WTC11 (cell line): Measurements from ENCODE around the gene ZNF808. TPM values are rescaled to one million over a fixed set of nuclear protein-coding genes. Genes with fewer than 3 reads are reported as not detected.

Experiments used
- ATAC-seq: fragments of 200-7000 bp; cut with Tn5 transposase; 2 replicates; pipeline ENCODE4 v1.10.0; 2021; ENCODE audit warnings: mild to moderate bottlenecking, moderate library complexity
- CTCF ChIA-PET: fragments of 300-600 bp; sonication (Branson Sonifier 250); formaldehyde crosslinking; loops from one replicate; lab custom pipeline; 2021; ENCODE audit warnings: antibody characterized with exemption; lab: Charles Lee
- POLR2A ChIA-PET: fragments of 350-600 bp; sonication (Branson Sonifier 250); formaldehyde crosslinking; loops from one replicate; lab custom pipeline; 2021; ENCODE audit warnings: antibody characterized with exemption; lab: Charles Lee
- DNase-seq: peaks from one replicate; pipeline ENCODE4 v3.0.0; 2021; ENCODE audit warnings: low spot score
- H3K27ac Mint-ChIP-seq: 2 replicates; pipeline ENCODE4 v1.8.0; 2021; ENCODE audit warnings: mixed read lengths
- H3K27me3 Mint-ChIP-seq: 2 replicates; pipeline ENCODE4 v1.8.0; 2021; ENCODE audit warnings: low read depth, mild to moderate bottlenecking, moderate library complexity, mixed read lengths
- H3K36me3 Mint-ChIP-seq: 2 replicates; pipeline ENCODE4 v1.8.0; 2021; ENCODE audit warnings: mixed read lengths
- H3K4me1 Mint-ChIP-seq: 2 replicates; pipeline ENCODE4 v1.8.0; 2022; ENCODE audit warnings: mixed read lengths
- H3K4me3 Mint-ChIP-seq: 2 replicates; pipeline ENCODE4 v1.8.0; 2021; ENCODE audit warnings: mild to moderate bottlenecking, moderate library complexity, mixed read lengths
- H3K9me3 Mint-ChIP-seq: 2 replicates; pipeline ENCODE4 v1.8.0; 2021; ENCODE audit warnings: mixed read lengths
- CDX4 ChIP-seq: fragments of 250-450 bp; sonication (Bioruptor Pico); IDR thresholded peaks from 2 replicates; pipeline ENCODE4 v1.9.0; 2021; ENCODE audit warnings: moderate library complexity, mild to moderate bottlenecking, inconsistent platforms, borderline replicate concordance
- E2F5 ChIP-seq: sonication (generic); formaldehyde crosslinking; IDR thresholded peaks from 2 replicates; pipeline ENCODE4 v1.8.1; 2022; ENCODE audit warnings: mild to moderate bottlenecking, moderate library complexity, missing genetic modification reagents
- ELF4 ChIP-seq: sonication (generic); formaldehyde crosslinking; IDR thresholded peaks from 2 replicates; pipeline ENCODE4 v1.8.1; 2022; ENCODE audit warnings: low read depth, mild to moderate bottlenecking, moderate library complexity, missing genetic modification reagents
- EMX1 ChIP-seq: fragments of 250-450 bp; sonication (Bioruptor Pico); IDR thresholded peaks from 2 replicates; pipeline ENCODE4 v1.8.0; 2021; ENCODE audit warnings: mild to moderate bottlenecking
- IRF1 ChIP-seq: sonication (generic); formaldehyde crosslinking; IDR thresholded peaks from 2 replicates; pipeline ENCODE4 v1.8.0; 2023; ENCODE audit warnings: missing genetic modification reagents
- JAZF1 ChIP-seq: fragments of 250-450 bp; sonication (Bioruptor Pico); IDR thresholded peaks from 2 replicates; pipeline ENCODE4 v1.9.0; 2021; ENCODE audit warnings: moderate library complexity, mild to moderate bottlenecking, inconsistent platforms
- JUN ChIP-seq: sonication (generic); formaldehyde crosslinking; IDR thresholded peaks from 2 replicates; pipeline ENCODE4 v1.8.0; 2023; ENCODE audit warnings: mild to moderate bottlenecking, missing genetic modification reagents
- NR2C2 ChIP-seq: sonication (generic); formaldehyde crosslinking; IDR thresholded peaks from 2 replicates; pipeline ENCODE4 v1.8.0; 2022; ENCODE audit warnings: mild to moderate bottlenecking, missing genetic modification reagents
- RELA ChIP-seq: sonication (generic); formaldehyde crosslinking; IDR thresholded peaks from 2 replicates; pipeline ENCODE4 v1.8.1; 2022; ENCODE audit warnings: missing genetic modification reagents, mild to moderate bottlenecking, borderline replicate concordance
- SMAD3 ChIP-seq: sonication (generic); formaldehyde crosslinking; IDR thresholded peaks from 2 replicates; pipeline ENCODE4 v1.8.0; 2022; ENCODE audit warnings: missing genetic modification reagents, mild to moderate bottlenecking, borderline replicate concordance
- TCF7 ChIP-seq: sonication (generic); formaldehyde crosslinking; IDR thresholded peaks from 2 replicates; pipeline ENCODE4 v1.8.0; 2022; ENCODE audit warnings: mild to moderate bottlenecking, low read depth, missing genetic modification reagents, moderate library complexity
- ZNF263 ChIP-seq: sonication (generic); formaldehyde crosslinking; IDR thresholded peaks from 2 replicates; pipeline ENCODE4 v1.8.1; 2022; ENCODE audit warnings: low read depth, mild to moderate bottlenecking, moderate library complexity, missing genetic modification reagents
- ZNF317 ChIP-seq: sonication (generic); formaldehyde crosslinking; IDR thresholded peaks from 2 replicates; pipeline ENCODE4 v1.8.1; 2023; ENCODE audit warnings: low read depth, mild to moderate bottlenecking, moderate library complexity, missing genetic modification reagents, borderline replicate concordance
- total RNA-seq: library from RNA; stranded (reverse); gene quantifications from 3 replicates; pipeline ENCODE4 v1.2.3, GENCODE V29; 2021
- TF ChIP-seq, protein P1 (sequence below): fragments of 250-450 bp; sonication (Bioruptor Pico); IDR thresholded peaks from 2 replicates; pipeline ENCODE4 v1.9.0; 2021; ENCODE audit warnings: mild to moderate bottlenecking
- TF ChIP-seq, protein P2 (sequence below): fragments of 250-450 bp; sonication (Bioruptor Pico); IDR thresholded peaks from 2 replicates; pipeline ENCODE4 v2.1.2; 2022; ENCODE audit warnings: mild to moderate bottlenecking, moderate library complexity
- TF ChIP-seq, protein P3 (sequence below): sonication (generic); formaldehyde crosslinking; IDR thresholded peaks from 2 replicates; pipeline ENCODE4 v1.8.0; 2022; ENCODE audit warnings: mild to moderate bottlenecking, missing genetic modification reagents
- TF ChIP-seq, protein P4 (sequence below): sonication (generic); formaldehyde crosslinking; IDR thresholded peaks from 2 replicates; pipeline ENCODE4 v1.8.1; 2022; ENCODE audit warnings: low read depth, mild to moderate bottlenecking, moderate library complexity, missing genetic modification reagents, borderline replicate concordance
- TF ChIP-seq, protein P5 (sequence below): fragments of 250-450 bp; sonication (Bioruptor Pico); conservative IDR thresholded peaks from 2 replicates; pipeline ENCODE4 v1.9.0; 2021; ENCODE audit warnings: mild to moderate bottlenecking
- TF ChIP-seq, protein P6 (sequence below): fragments of 200-600 bp; IDR thresholded peaks from 2 replicates; pipeline ENCODE4 v1.8.0; 2022; ENCODE audit warnings: antibody characterized with exemption
- TF ChIP-seq, protein P7 (sequence below): sonication (generic); formaldehyde crosslinking; IDR thresholded peaks from 2 replicates; pipeline ENCODE4 v1.8.0; 2022; ENCODE audit warnings: missing genetic modification reagents

ZNF808 gene
- total RNA-seq, 1 experiment from 2014 or later: 59.2 TPM

DNA sequence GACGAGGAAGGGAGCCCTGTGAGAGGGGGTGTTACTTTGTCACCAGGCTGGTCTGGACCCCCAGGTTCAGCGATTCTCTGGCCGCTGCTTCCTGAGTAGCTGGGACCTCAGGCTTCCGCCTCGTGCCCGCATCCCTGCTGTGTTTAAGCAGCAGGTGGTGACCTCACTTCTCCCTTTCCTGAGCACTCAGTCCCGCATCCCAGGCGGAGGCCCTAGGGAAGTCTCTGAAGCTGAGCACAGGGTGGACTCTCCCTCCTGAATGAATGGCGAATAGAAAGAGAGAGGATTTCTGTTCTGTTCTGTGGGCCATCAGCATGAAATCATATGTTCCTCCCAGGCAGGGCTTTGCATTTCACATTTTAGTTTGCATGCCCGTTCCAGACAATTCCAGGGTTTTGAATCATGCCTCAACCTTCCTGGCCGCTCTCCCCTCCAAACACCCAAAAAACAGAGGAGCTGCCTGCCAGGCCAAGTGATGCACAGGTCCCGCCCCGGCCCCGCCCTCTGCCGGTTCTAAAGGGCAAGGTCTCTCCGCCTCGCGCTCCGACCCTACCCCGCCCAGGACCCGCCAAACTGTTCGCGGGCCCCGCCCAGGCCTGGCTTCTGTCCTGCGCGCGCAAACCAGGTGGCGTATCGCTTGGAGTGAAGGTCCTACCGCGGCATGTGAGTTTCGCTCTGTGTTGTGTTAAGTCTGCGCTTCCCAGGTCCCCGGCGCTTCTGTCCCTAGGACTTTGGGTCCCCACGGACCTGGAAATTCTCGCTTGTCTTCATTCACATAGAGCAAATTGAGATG is 35.1 kb upstream of the ZNF808 start:
- peak; percentile 97 for DNase-seq
- peaks cover 10% of the 10 kb centered on the region for H3K36me3 Mint-ChIP-seq
- peaks cover 33% of the 10 kb centered on the region for H3K27me3 Mint-ChIP-seq
- ChIA-PET POLR2A (no interaction called here), CTCF (interaction anchor here (0.6 to 1.5 kb wide), 11 partner anchors 26 to 1039 kb away, joined by 3 to 10 read pairs (median 4); partner anchors contain the start of gene ZNF578)
- H3K4me1 Mint-ChIP-seq: peaks cover 30% of the 10 kb centered on the region
- ATAC-seq: peak; percentile 96
- H3K4me3 Mint-ChIP-seq: peak overlapping the region; percentile 87
- H3K9me3 Mint-ChIP-seq: peaks cover 4% of the 10 kb centered on the region; the same call in 1 of the 2 replicates
- H3K27ac Mint-ChIP-seq: peak overlapping the region; percentile 90
- TF ChIP-seq, protein P1, sequence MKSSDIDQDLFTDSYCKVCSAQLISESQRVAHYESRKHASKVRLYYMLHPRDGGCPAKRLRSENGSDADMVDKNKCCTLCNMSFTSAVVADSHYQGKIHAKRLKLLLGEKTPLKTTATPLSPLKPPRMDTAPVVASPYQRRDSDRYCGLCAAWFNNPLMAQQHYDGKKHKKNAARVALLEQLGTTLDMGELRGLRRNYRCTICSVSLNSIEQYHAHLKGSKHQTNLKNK (CRISPR knock-in tag): no peak
- no peak for TF ChIP-seq ZNF317 (CRISPR knock-in tag)
- TF ChIP-seq RELA (CRISPR knock-in tag): no peak
- TF ChIP-seq ZNF263 (CRISPR knock-in tag): no peak
- no peak for TF ChIP-seq IRF1
- no peak for TF ChIP-seq JAZF1
- TF ChIP-seq, protein P2, sequence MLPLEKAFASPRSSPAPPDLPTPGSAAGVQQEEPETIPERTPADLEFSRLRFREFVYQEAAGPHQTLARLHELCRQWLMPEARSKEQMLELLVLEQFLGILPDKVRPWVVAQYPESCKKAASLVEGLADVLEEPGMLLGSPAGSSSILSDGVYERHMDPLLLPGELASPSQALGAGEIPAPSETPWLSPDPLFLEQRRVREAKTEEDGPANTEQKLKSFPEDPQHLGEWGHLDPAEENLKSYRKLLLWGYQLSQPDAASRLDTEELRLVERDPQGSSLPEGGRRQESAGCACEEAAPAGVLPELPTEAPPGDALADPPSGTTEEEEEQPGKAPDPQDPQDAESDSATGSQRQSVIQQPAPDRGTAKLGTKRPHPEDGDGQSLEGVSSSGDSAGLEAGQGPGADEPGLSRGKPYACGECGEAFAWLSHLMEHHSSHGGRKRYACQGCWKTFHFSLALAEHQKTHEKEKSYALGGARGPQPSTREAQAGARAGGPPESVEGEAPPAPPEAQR (CRISPR knock-in tag): no peak
- TF ChIP-seq SMAD3 (CRISPR knock-in tag): peak; percentile 50; the same call in 1 of the 2 replicates
- TF ChIP-seq, protein P3, sequence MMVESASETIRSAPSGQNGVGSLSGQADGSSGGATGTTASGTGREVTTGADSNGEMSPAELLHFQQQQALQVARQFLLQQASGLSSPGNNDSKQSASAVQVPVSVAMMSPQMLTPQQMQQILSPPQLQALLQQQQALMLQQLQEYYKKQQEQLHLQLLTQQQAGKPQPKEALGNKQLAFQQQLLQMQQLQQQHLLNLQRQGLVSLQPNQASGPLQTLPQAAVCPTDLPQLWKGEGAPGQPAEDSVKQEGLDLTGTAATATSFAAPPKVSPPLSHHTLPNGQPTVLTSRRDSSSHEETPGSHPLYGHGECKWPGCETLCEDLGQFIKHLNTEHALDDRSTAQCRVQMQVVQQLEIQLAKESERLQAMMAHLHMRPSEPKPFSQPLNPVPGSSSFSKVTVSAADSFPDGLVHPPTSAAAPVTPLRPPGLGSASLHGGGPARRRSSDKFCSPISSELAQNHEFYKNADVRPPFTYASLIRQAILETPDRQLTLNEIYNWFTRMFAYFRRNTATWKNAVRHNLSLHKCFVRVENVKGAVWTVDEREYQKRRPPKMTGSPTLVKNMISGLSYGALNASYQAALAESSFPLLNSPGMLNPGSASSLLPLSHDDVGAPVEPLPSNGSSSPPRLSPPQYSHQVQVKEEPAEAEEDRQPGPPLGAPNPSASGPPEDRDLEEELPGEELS (CRISPR knock-in tag): peak; percentile 40; the same call in 1 of the 2 replicates
- TF ChIP-seq, protein P4, sequence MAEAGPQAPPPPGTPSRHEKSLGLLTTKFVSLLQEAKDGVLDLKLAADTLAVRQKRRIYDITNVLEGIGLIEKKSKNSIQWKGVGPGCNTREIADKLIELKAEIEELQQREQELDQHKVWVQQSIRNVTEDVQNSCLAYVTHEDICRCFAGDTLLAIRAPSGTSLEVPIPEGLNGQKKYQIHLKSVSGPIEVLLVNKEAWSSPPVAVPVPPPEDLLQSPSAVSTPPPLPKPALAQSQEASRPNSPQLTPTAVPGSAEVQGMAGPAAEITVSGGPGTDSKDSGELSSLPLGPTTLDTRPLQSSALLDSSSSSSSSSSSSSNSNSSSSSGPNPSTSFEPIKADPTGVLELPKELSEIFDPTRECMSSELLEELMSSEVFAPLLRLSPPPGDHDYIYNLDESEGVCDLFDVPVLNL: no peak
- no peak for TF ChIP-seq NR2C2 (CRISPR knock-in tag)
- TF ChIP-seq EMX1 (CRISPR knock-in tag): no peak
- TF ChIP-seq, protein P5, sequence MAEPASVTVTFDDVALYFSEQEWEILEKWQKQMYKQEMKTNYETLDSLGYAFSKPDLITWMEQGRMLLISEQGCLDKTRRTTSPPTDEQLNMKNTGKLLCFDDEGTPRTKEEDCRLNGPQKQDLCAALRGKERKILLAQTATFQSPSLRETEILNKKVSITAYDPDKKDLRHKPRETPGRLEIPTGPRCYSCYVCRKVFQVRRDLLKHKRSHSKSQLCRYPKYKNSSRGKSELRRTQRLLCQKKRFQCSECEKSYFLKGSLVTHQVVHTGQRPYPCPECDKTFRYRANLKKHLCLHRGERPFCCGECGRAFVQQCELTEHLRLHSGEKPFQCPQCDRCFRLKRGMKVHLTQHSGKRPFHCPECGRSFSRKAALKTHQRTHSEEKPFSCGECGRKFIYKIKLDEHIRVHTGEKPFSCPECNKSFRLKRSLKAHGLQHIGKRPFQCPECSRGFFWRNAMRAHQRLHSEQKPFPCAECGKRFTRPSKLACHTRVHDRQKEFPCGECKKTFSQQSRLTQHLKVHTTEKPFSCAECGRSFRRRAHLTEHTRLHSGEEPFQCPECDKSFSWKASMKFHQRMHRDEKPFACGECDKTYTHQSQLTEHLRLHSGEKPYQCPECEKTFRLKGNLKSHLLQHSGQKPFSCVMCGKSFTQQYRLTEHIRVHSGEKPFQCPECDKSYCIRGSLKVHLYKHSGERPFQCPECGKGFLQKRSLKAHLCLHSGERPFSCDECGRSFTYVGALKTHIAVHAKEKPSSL (CRISPR knock-in tag): no peak
- TF ChIP-seq, protein P6, sequence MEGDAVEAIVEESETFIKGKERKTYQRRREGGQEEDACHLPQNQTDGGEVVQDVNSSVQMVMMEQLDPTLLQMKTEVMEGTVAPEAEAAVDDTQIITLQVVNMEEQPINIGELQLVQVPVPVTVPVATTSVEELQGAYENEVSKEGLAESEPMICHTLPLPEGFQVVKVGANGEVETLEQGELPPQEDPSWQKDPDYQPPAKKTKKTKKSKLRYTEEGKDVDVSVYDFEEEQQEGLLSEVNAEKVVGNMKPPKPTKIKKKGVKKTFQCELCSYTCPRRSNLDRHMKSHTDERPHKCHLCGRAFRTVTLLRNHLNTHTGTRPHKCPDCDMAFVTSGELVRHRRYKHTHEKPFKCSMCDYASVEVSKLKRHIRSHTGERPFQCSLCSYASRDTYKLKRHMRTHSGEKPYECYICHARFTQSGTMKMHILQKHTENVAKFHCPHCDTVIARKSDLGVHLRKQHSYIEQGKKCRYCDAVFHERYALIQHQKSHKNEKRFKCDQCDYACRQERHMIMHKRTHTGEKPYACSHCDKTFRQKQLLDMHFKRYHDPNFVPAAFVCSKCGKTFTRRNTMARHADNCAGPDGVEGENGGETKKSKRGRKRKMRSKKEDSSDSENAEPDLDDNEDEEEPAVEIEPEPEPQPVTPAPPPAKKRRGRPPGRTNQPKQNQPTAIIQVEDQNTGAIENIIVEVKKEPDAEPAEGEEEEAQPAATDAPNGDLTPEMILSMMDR: no peak
- TF ChIP-seq, protein P7, sequence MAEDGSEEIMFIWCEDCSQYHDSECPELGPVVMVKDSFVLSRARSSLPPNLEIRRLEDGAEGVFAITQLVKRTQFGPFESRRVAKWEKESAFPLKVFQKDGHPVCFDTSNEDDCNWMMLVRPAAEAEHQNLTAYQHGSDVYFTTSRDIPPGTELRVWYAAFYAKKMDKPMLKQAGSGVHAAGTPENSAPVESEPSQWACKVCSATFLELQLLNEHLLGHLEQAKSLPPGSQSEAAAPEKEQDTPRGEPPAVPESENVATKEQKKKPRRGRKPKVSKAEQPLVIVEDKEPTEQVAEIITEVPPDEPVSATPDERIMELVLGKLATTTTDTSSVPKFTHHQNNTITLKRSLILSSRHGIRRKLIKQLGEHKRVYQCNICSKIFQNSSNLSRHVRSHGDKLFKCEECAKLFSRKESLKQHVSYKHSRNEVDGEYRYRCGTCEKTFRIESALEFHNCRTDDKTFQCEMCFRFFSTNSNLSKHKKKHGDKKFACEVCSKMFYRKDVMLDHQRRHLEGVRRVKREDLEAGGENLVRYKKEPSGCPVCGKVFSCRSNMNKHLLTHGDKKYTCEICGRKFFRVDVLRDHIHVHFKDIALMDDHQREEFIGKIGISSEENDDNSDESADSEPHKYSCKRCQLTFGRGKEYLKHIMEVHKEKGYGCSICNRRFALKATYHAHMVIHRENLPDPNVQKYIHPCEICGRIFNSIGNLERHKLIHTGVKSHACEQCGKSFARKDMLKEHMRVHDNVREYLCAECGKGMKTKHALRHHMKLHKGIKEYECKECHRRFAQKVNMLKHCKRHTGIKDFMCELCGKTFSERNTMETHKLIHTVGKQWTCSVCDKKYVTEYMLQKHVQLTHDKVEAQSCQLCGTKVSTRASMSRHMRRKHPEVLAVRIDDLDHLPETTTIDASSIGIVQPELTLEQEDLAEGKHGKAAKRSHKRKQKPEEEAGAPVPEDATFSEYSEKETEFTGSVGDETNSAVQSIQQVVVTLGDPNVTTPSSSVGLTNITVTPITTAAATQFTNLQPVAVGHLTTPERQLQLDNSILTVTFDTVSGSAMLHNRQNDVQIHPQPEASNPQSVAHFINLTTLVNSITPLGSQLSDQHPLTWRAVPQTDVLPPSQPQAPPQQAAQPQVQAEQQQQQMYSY: no peak
- TF ChIP-seq ELF4 (CRISPR knock-in tag): no peak
- TF ChIP-seq E2F5 (CRISPR knock-in tag): peak; percentile 26; the same call in 1 of the 2 replicates
- no peak for TF ChIP-seq JUN (CRISPR knock-in tag)
- TF ChIP-seq CDX4: no peak
- no peak for TF ChIP-seq TCF7 (CRISPR knock-in tag)
